Globus pallidus (tissue), 1 donor: ENCODE data around the gene KCNK18.
"Not testable (repeated sequence)": the region's sequence is repeated elsewhere in the genome, so short reads cannot be mapped to it uniquely, and the experiment has no call there.

Source experiments
- DNase-seq: peaks from one replicate; pipeline ENCODE4 v3.0.0-alpha.2; 2015; ENCODE audit warnings: low spot score

Gene KCNK18

GRCh38 chr10:117170244-117170643, 27.0 kb upstream of the KCNK18 start:
- no peak for DNase-seq

DNA sequence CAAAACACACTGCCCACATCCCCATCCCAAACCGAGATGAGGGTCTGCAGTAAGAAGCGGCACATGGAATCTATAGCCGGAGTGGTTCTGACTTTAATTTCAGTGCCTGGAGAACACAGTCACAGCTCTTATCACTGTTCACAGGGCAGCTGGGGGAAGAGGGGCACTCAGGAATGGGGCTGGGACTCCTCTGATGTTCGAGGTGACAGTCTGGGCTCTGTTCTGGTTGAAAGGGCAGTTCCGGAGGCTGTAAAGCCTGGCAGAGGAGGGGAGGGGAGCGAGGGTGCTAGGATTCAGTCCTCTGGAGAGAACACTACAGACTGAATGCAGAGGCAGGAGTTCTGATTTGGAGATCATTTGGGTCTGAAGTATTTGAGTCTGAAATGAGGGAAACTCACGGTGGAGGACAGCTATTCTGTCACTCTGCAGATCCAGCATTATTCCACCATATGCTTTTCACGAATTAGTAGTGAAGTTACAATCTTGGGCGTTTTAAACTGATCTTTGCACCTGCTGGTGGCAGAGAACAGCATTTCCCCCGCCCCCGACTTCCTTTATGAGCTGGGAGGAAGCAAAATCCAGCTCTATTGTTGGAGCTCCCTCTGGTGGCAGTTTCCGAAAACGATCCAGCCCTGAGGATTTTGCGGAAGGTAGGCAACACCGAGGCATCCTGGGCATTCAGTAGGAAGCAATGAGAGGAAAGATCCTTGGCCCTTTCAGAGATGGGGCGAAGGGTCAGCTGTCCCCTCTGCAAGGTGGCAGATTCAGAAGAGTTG, 22.7 kb upstream of the KCNK18 start:
- DNase-seq = peak; percentile 80

GRCh38 chr10:117175215-117175900, 21.9 kb upstream of the KCNK18 start:
- DNase-seq = peak; percentile 37

DNA sequence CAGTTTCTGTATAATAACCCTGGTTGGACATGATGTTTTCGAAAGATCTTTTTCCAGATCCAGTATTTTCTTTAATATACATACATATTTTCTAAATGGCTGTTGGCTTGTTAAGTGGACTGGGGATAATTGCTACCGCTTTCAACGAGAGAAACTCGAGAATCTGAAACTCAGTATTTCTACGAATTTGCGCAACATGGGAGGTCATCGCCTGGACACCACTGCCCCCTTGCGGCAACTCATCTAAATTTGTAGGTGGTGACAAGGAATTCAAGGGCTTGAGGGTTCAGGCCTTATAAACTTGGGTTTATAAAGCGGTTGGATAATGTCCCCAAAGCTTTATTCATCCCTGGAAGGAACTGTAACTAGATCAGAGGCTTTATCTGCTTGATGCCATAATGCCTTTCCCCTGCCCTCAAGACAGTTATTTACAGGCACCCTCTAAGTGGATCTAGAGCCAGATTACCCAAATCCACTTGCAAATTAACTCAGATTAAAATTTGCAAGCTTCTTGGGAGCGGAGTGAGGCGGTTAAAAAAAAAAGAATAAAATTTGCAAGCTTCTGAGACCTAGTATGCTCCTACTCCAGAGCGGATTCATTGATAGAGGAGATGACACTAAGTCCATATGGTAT, 21.3 kb upstream of the KCNK18 start:
- DNase-seq = peak; percentile 80

GRCh38 chr10:117178190-117178589, 19.1 kb upstream of the KCNK18 start:
- no peak for DNase-seq

DNA sequence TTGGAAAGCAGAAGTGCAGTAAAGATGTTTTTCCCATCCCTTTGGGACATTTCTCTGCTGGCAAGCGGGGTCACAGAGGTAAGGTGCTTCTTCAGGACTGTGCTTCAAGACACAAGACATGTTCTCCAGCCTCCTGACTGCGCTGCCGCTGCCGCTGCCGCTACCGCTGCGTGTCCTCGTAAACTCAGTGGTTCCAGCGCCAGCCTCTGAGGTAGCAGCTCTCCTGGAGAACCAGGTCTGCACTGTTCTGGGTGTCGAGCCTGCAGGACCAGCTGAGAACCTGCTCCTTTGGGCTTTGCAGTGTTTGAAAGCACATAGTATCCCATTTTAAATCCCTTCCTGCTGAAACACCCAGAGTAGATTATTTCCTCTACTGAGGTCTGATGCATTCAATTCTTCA, 13.0 kb upstream of the KCNK18 start:
- DNase-seq = no peak

GRCh38 chr10:117184821-117185220, 12.5 kb upstream of the KCNK18 start:
- DNase-seq = no peak

DNA sequence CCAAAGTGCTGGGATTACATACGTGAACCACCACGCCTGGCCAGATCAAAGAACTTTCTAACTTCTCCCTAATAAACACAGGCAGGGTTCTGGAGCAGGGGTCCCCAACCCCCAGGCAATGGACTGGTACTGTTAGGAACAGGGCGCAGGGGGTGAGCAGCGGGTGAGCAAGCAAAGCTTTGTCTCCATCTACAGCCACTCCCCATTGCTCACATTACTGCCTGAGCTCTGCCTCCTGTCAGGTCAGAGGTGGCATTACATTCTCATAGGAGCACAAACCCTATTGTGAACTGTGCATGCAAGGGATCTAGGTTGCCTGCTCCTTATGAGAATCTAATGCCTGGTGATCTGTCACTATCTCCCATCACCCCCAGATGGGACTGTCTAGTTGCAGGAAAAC, 11.5 kb upstream of the KCNK18 start:
- not testable (repeated sequence) for DNase-seq

GRCh38 chr10:117186832-117187615, 10.3 kb upstream of the KCNK18 start:
- DNase-seq = no peak

DNA sequence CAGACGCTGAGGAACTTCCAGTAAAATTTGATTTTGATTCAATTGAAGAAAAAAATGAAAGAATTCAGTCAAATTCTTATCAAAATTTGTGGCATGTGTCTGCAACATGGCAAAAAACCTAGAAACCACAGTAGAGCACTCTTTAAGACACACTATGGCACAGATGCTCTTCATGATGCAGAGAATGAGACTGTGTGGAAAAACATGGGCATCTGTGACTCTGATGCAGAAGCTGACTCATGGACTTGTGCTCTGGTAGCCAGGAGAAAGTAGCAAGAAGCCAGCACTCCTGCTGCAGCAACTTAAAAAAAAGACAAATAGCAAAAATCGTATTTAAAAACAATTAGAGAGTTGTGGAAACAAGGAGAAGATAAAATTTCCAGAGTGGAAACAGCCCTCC, 8.9 kb upstream of the KCNK18 start:
- no peak for DNase-seq

- no peak for DNase-seq
Measured at GRCh38 chr10:117189557-117189956, 7.7 kb upstream of the KCNK18 start.

DNA sequence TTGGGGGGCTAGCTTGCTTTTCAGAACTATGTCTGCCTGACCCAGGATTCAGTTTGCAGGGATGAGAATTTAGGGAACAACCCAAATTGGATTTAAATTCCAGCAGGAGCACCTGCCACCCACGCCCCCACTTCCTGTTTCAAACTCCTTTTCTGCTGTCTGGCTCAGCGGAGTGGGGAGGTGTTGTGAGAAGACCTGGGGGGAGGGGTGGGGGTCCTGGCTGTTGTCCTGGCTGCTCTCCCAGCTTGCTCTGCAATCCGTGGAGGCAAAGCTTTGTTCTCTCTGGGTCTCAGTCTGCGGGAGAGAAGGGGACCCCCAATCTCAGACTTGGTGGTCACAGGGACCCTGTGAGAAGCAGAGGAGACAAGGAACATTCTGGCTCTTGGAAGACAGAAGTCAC, 799 bp downstream of the KCNK18 start:
- no peak for DNase-seq

GRCh38 chr10:117201826-117202225, 4.5 kb downstream of the KCNK18 start:
- DNase-seq = no peak

- DNase-seq = no peak
Measured at GRCh38 chr10:117204316-117204715, 7.0 kb downstream of the KCNK18 start.

DNA sequence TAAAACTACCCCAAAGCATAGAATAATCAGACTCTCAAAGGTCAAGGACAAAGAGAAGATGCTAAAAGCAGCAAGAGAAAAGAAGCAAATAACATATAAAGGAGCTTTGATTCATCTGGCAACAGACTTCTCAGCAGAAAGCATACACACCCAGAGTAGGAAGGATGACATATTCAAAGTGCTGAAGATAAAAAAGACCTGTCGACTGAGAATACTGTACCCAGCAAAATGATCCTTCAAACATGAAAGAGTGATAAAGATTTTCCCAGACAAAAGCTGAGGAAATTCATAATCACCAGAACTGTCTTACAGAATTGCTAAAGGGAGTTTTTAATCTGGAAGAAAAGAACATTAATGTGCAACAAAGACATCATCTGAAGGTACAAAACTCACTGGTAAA, 14.9 kb downstream of the KCNK18 start:
- no peak for DNase-seq

GRCh38 chr10:117214401-117214800, 17.1 kb downstream of the KCNK18 start:
- DNase-seq = no peak

GRCh38 chr10:117215079-117215478, 17.8 kb downstream of the KCNK18 start:
- DNase-seq = no peak

DNA sequence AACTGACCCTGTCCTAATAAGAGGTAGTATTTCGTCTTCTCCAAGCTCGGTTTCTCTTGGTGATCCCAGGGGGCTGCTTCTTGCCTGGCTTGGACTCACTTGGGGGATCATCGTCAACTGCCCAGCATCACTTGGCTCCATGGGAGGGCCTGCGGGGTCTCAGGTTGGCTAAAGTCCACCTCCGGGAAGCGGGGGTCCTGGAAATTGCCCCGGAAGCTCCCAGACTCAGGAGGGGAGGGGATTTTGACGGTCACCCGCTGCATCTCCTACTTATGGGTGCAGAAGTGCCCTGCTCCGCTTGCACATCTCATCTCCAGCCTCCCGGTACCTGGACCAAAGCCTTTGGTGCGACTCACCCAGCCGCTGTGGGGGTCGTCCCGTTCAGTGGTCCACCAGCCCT, 18.7 kb downstream of the KCNK18 start:
- no peak for DNase-seq

GRCh38 chr10:117216611-117217195, 19.4 kb downstream of the KCNK18 start:
- DNase-seq = peak; percentile 37

DNA sequence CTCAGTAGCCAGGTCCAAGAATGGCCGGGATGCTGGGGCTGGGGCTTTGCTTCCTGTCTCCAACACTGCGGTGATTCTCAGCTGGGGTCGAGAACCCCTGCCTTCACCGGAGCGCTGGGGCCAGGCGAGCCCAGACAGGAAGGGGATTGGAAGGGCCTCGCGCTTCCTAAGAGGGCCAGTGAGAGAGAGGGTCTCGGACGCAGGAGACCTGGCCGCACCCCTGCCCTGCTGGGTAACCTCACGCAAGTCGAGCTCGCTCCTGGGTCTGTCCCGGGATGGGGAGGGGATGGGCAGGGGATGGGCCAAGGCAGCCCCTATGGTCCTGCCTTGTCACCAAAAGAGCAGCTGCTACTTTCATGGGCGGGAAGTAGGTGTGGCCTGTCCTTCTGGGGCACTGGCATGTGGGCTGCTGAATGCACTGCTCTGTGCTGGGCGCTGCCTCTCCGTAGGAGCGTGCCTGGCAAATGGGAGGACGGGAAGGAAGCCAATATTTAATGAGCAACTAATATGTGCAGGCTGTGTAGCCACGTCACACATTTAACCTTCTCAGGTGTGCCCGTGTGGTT, 20.0 kb downstream of the KCNK18 start:
- DNase-seq = no peak

DNA sequence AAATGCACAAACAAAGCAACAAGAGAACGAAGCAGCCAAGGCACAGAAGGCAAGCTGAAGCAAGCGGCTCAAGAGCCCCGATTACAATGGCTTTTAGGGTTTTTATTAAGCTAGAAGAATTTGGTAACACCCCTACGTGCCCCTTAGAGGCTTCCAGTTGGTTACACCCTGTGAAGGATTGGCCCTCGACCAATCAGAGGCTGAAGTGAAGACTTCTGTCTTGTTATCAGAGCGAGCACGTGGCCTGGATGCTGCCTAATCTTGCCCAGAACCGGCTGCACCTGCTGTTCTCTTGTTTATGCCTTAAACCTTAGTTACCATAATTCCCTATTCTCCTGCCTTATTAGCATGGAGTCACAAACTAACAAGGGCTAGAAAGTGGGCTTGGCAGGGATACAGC, 21.4 kb downstream of the KCNK18 start:
- no peak for DNase-seq
